K562 (cell line): ENCODE measurements around the gene EPB41L1. TPM values are rescaled to one million over a fixed set of nuclear protein-coding genes. Genes with fewer than 3 reads are reported as not detected.
A peak's percentile ranks its signal among the peaks of the same experiment; 100 is the strongest.

Source experiments
- ATAC-seq: fragments of 200-7000 bp; cut with Tn5 transposase; 3 replicates; pipeline ENCODE4 v1.9.1; 2020; ENCODE audit warnings: moderate library complexity
- Bru-seq: library from RNA; stranded (reverse); fragments of 400-500 nt; gene quantifications from one replicate; lab custom pipeline; 2021; lab: Mats Ljungman, UMichigan
- BruChase-seq, 2 experiments: library from RNA; stranded (reverse); fragments of 400-500 nt; gene quantifications; one replicate each; lab custom pipeline; 2021; lab: Mats Ljungman, UMichigan
- BruUV-seq: library from RNA; stranded (reverse); fragments of 400-500 nt; replicated peaks from 2 replicates; lab custom pipeline; 2021; lab: Mats Ljungman, UMichigan
- CTCF ChIA-PET: fragments of 300-600 bp; formaldehyde crosslinking; extraction: SDS; loops from one replicate; lab custom pipeline; 2021; ENCODE audit warnings: low intra/inter-chr PET ratio; lab: Yijun Ruan, JAX
- POLR2A ChIA-PET: fragments of 300-600, 350-650 bp; sonication (Branson Sonifier 250); formaldehyde crosslinking; extraction: SDS; loops from one replicate; lab custom pipeline; 2021; ENCODE audit warnings: antibody characterized with exemption, inconsistent platforms; lab: Yijun Ruan, JAX
- DNase-seq, 4 experiments: peaks; one replicate each; pipeline versions ENCODE4 v3.0.0 to v3.0.0-alpha.2; 2011 to 2018; ENCODE audit warnings: low spot score in 3 of 4, mixed read lengths in 3 of 4; ENCODE audit errors: extremely low read depth in 1 of 4
- FAIRE-seq: peaks from 2 replicates; lab custom pipeline; 2011; peaks lifted over from hg19 to GRCh38; lab: Jason Lieb, UNC
- H2AFZ ChIP-seq: 2 replicates; pipeline ENCODE4 v1.6.0; 2011; ENCODE audit warnings: low read depth, low read length, control low read depth, inconsistent platforms
- H3K27ac ChIP-seq: fragments of 200-600 bp; 3 replicates; pipeline ENCODE4 v1.8.0; 2011; ENCODE audit warnings: low read depth, mild to moderate bottlenecking, control low read depth, inconsistent platforms, low read length, moderate library complexity, mixed read lengths; ENCODE audit errors: extremely low read depth
- H3K27me3 ChIP-seq, 2 experiments: fragments of 300-600 bp in 1 of 2; 2 replicates in 1 of 2; 3 replicates in 1 of 2; pipeline versions ENCODE4 v1.6.0 to v1.8.0; 2011; ENCODE audit warnings: inconsistent platforms in 2 of 2, low read length in 2 of 2, mild to moderate bottlenecking in 1 of 2, mixed read lengths in 1 of 2, moderate library complexity in 1 of 2; ENCODE audit not compliant: control insufficient read depth in 2 of 2, insufficient read depth in 2 of 2
- H3K36me3 ChIP-seq: fragments of 300-600 bp; 3 replicates; pipeline ENCODE4 v1.8.0; 2011; ENCODE audit warnings: mild to moderate bottlenecking, low read length, inconsistent platforms; ENCODE audit not compliant: control insufficient read depth, insufficient read depth
- H3K4me1 ChIP-seq, 2 experiments: fragments of 200-600 bp in 1 of 2; replicated peaks in 1 of 2; 2 replicates in 1 of 2; 3 replicates in 1 of 2; pipeline versions ENCODE4 v1.5.1 to v1.8.0; 2011; ENCODE audit warnings: inconsistent platforms in 2 of 2, low read length in 2 of 2, mild to moderate bottlenecking in 1 of 2, mixed read lengths in 1 of 2, moderate library complexity in 1 of 2; ENCODE audit not compliant: control insufficient read depth in 2 of 2, insufficient read depth in 2 of 2
- H3K4me2 ChIP-seq: 2 replicates; pipeline ENCODE4 v1.6.1; 2011; ENCODE audit warnings: low read length, control low read depth, inconsistent platforms, mixed read lengths; ENCODE audit not compliant: insufficient read depth
- H3K4me3 ChIP-seq: fragments of 200-600 bp; sonication (generic), shearing (Covaris generic); 2 replicates; pipeline ENCODE4 v1.5.1; 2016; ENCODE audit warnings: control low read depth, inconsistent platforms
- H3K79me2 ChIP-seq: fragments of 200-600 bp; 3 replicates; pipeline ENCODE4 v1.8.0; 2011; ENCODE audit warnings: low read length, inconsistent platforms; ENCODE audit not compliant: control insufficient read depth, insufficient read depth
- H3K9ac ChIP-seq, 2 experiments: 2 replicates each; pipeline versions ENCODE4 v1.6.0 to v1.6.1; 2011; ENCODE audit warnings: low read depth in 2 of 2, low read length in 2 of 2, control low read depth in 1 of 2, inconsistent platforms in 1 of 2, mild to moderate bottlenecking in 1 of 2, mixed read lengths in 1 of 2; ENCODE audit not compliant: insufficient read depth in 1 of 2
- H3K9me1 ChIP-seq: one replicate; pipeline ENCODE4 v1.6.0; 2011; ENCODE audit warnings: inconsistent platforms, mild to moderate bottlenecking, low read length, moderate library complexity; ENCODE audit not compliant: control insufficient read depth, insufficient read depth
- H3K9me3 ChIP-seq: replicated peaks from 2 replicates; pipeline ENCODE4 v1.5.1; 2011; ENCODE audit warnings: low read depth, low read length, inconsistent platforms; ENCODE audit not compliant: control insufficient read depth, insufficient read depth
- H4K20me1 ChIP-seq: replicated peaks from 2 replicates; pipeline ENCODE4 v1.6.1; 2011; ENCODE audit warnings: low read length, inconsistent platforms, mixed read lengths; ENCODE audit not compliant: control insufficient read depth, insufficient read depth
- RBM15 ChIP-seq: fragments of 200-400 bp; formaldehyde crosslinking; IDR thresholded peaks from 2 replicates; pipeline ENCODE4 v1.6.1; 2018; ENCODE audit warnings: mild to moderate bottlenecking, low read length, moderate library complexity; ENCODE audit not compliant: insufficient read depth
- ZFX ChIP-seq: sonication (generic); formaldehyde crosslinking; IDR thresholded peaks from 2 replicates; pipeline ENCODE4 v1.8.0; 2022; ENCODE audit warnings: mild to moderate bottlenecking, missing genetic modification reagents, moderate library complexity
- WGBS: fragments of 100-300 bp; shearing (Covaris generic); methylation state at CpG from one replicate; pipeline ENCODE4 v1.1.6; 2016; ENCODE audit warnings: low coverage, mixed read lengths; ENCODE audit not compliant: insufficient coverage; ENCODE audit errors: missing lambda C conversion rate; 5-methylcytosine and 5-hydroxymethylcytosine counted together
- in situ Hi-C: fragments of 300-500 bp; cut with MboI; formaldehyde crosslinking; loops from 4 replicates; pipeline ENCODE4 v1.15.0; 2018; ENCODE audit warnings: inconsistent platforms, mixed read lengths
- intact Hi-C: fragments of 100-400 bp; cut with micrococcal nuclease; formaldehyde crosslinking; loops from 2 replicates; pipeline ENCODE4 v1.14.2; 2022
- long read RNA-seq, 3 experiments: library from polyadenylated mRNA in 2 of 3; library from RNA in 1 of 3; unstranded in 2 of 3; stranded (forward) in 1 of 3; transcript quantifications; one replicate each; pipeline ENCODE4 v2.0.0, GENCODE V29; 2019 to 2022
- polyA minus RNA-seq, 3 experiments: library from RNA; depleted of rRNA, polyadenylated mRNA; stranded (reverse); fragments of >200 nt; gene quantifications; 2 replicates each; pipeline ENCODE4 v1.2.3, GENCODE V29; 2011
- polyA plus RNA-seq, 8 experiments: library from polyadenylated mRNA; depleted of rRNA in 4 of 8; stranded (reverse) in 5 of 8; unstranded in 3 of 8; fragments of >200 nt; fragmentation: Nextera tagmentation in 2 of 8; fragmentation: Illumina TruSeq in 1 of 8; extraction: Ambion mirVana in 2 of 8; extraction: Trizol in 1 of 8; gene quantifications; 2 replicates each; pipeline versions ENCODE4 v1.2.1 to v1.2.3, GENCODE V29; 2011 to 2014; ENCODE audit warnings: inconsistent platforms in 1 of 8, missing spikeins in 1 of 8
- total RNA-seq, 7 experiments: library from RNA; depleted of rRNA in 6 of 7; stranded (reverse); fragments of >200 nt in 6 of 7; fragmentation: Illumina TruSeq in 2 of 7; extraction: Trizol in 2 of 7; gene quantifications; 2 replicates each; pipeline versions ENCODE4 v1.2.1 to v1.2.3, GENCODE V29; 2011 to 2021; ENCODE audit warnings: low replicate concordance in 1 of 7

The EPB41L1 gene
- total RNA-seq (2011; cell fraction: chromatin; rRNA removed; ENCODE audit: low replicate concordance), result 1.5 and 3.3 TPM in 2 replicates
- total RNA-seq (2011; cell fraction: nucleolus; rRNA removed), result 1.1 and 2.5 TPM in 2 replicates
- 0.61 and 0.95 TPM in 2 replicates for total RNA-seq (2011; cell fraction: nucleoplasm; rRNA removed)
- 1.3 TPM in 2 replicates for total RNA-seq (2014; rRNA removed)
- 0.80 and 1.3 TPM in 2 replicates for total RNA-seq (2014; rRNA removed; fragmentation: Illumina TruSeq; extraction: Trizol)
- total RNA-seq (2015; rRNA removed; fragmentation: Illumina TruSeq; extraction: Trizol), result 0.90 and 2.5 TPM in 2 replicates
- total RNA-seq (2021), result 2.6 and 4.3 TPM in 2 replicates
- polyA plus RNA-seq (2011; rRNA removed), result 0.89 and 1.4 TPM in 2 replicates
- 0.94 and 2.4 TPM in 2 replicates for polyA plus RNA-seq (2011; cell fraction: cytosol; rRNA removed)
- polyA plus RNA-seq (2011; cell fraction: nucleus; rRNA removed), result 1.1 and 1.5 TPM in 2 replicates
- polyA plus RNA-seq (2012), result 2.0 and 4.1 TPM in 2 replicates
- polyA plus RNA-seq (2014; fragmentation: Illumina TruSeq; extraction: Trizol), result 2.9 and 3.6 TPM in 2 replicates
- polyA plus RNA-seq (2014; fragmentation: Nextera tagmentation; extraction: Ambion mirVana), result under 1 TPM; 0.11 to 0.31 TPM
- polyA plus RNA-seq (2014; rRNA removed), result 0.90 and 4.2 TPM in 2 replicates
- 0.81 and 1.3 TPM in 2 replicates for polyA minus RNA-seq (2011; rRNA and poly(A)+ RNA removed)
- 1.3 and 1.5 TPM in 2 replicates for polyA minus RNA-seq (2011; cell fraction: cytosol; rRNA and poly(A)+ RNA removed)
- 0.67 and 1.00 TPM in 2 replicates for polyA minus RNA-seq (2011; cell fraction: nucleus; rRNA and poly(A)+ RNA removed)
- percentile 41 among the genes with signal in this experiment for Bru-seq, nascent RNA
- BruChase-seq, experiment 1, labeled RNA remaining after a 2-hour chase, result percentile 36 among the genes with signal in this experiment
- BruChase-seq, experiment 2, labeled RNA remaining after a 6-hour chase, result percentile 34 among the genes with signal in this experiment
- long read RNA-seq, experiment 1, partial matches to known transcripts, result 0 of 2 reads
- long read RNA-seq, experiment 1, other reads (novel, unspliced or antisense), result 2 of 2 reads
- long read RNA-seq, experiment 2, partial matches to known transcripts, result 0 of 3 reads
- long read RNA-seq, experiment 2, other reads (novel, unspliced or antisense), result 3 of 3 reads
- long read RNA-seq, experiment 3, result 0 reads

DNA sequence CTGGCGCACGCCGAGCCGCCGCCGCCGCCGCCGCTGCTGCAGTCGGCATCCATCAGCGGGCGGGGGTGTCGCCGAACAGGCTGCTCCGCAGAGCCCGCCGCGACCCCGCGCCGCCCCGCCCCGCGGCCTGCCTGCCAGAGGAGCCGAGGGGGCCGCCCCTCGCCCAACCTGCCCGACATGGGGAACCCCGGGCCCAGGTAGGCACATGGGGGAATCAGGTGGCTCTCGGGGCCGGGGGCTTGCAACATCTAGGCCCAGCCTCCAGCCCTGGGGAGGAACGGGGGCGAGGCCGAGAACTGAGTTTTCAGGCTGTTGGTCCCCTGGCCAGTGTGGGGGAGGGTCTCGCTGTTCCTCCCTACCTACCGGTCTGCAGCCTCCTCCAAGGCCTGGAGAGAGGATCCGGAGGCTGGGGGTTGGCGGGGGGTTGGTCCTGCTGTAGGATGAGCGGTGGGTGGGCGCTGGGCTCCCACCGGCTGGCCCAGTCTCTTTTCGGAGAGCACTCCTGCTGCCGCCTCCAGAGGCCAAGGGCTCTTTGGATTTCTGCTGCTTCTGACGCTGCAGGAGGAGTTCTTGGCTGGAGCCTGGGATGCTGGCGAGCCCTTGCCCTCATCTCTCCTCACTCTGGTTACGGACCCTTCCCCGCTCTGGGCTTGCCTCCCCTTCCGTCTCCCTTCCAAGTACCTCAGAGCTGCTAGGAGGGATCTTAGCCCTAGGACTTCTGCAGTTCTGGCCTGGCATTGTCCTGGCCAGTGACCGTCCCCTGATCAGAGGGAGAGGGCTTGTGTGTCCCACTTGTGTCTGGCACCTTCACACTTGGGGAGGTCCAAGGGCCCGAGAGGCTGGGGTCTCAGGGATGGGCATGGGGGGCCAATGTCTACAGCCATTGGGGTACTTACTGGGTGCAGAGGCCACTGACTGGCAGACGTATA, at the start of gene EPB41L1:
EPB41L1 (plus strand) TSS at position 41 of the 929 bp plus-strand sequence. CDS start 19,038 bp downstream, outside the sequence.
- in situ Hi-C loops (loop anchor here (5.0 kb wide), 1 partner anchor 42 kb away; no protein-coding TSS in a partner anchor), intact Hi-C loops (no loop called here)
- FAIRE-seq (no peak), DNase-seq (no peak), ATAC-seq (no peak)
- Histone ChIP-seq H4K20me1 (peaks cover 17% of the 10 kb centered on the region), H3K4me3 (no peak within 1 kb of the TSS; the same call in 1 of the 2 replicates), H3K79me2 (no peaks in the 10 kb centered on the region), H3K36me3 (no peaks in the 10 kb centered on the region), H2AFZ (no peak within 1 kb of the TSS), H3K4me1 (peaks cover 0 to 13% of the 10 kb centered on the region in 2 experiments; a peak in 3 of 5 replicates), H3K27me3 (peaks cover 17 to 60% of the 10 kb centered on the region in 2 experiments; a peak in 4 of 5 replicates), H3K9me3 (no peaks in the 10 kb centered on the region), H3K4me2 (peak within 1 kb of the TSS; percentile 36; the same call in 1 of the 2 replicates), H3K9ac (peak within 1 kb of the TSS in 1 of 2 experiments; percentile 70; a peak in 2 of 4 replicates), H3K27ac (no peak within 1 kb of the TSS), H3K9me1 (no peaks in the 10 kb centered on the region)
- ChIA-PET CTCF (interaction anchor here (0.6 to 3.1 kb wide), 2 partner anchors 24 to 45 kb away, joined by 4 to 27 read pairs; no protein-coding TSS in a partner anchor), POLR2A (interaction anchor here (1.4 kb wide), 1 partner anchor 16 kb away, joined by 3 read pairs; no protein-coding TSS in a partner anchor)
- no TSS peak for BruUV-seq
- TF ChIP-seq RBM15 (no peak), ZFX (CRISPR knock-in tag) (0 out of 2 replicates have a peak, but pooled peaks have one; percentile 15)
- WGBS, result 9% methylated on average over 19 of the region's 51 CpGs
